SK-N-SH treated with all-trans-retinoic acid at 6 μM for 48 hours (cell line): Measurements from ENCODE around the gene SYNDIG1.

Experiments
- ARNTL ChIP-seq: fragments of 450-650 bp; formaldehyde crosslinking; IDR thresholded peaks from 2 replicates; pipeline ENCODE4 v1.5.0; 2020; ENCODE audit warnings: low read depth, mild to moderate bottlenecking, moderate library complexity, borderline replicate concordance
- GLIS3 ChIP-seq: fragments of 250-450 bp; sonication (Bioruptor Pico); IDR thresholded peaks from 2 replicates; pipeline ENCODE4 v1.5.0; 2020; ENCODE audit warnings: mild to moderate bottlenecking, moderate library complexity
- ISL1 ChIP-seq: fragments of 250-450 bp; sonication (Bioruptor Pico); IDR thresholded peaks from 2 replicates; pipeline ENCODE4 v2.1.2; 2022; ENCODE audit warnings: mild to moderate bottlenecking, moderate library complexity
- PPARA ChIP-seq: fragments of 250-450 bp; sonication (Bioruptor Pico); IDR thresholded peaks from 2 replicates; pipeline ENCODE4 v1.5.0; 2020; ENCODE audit warnings: mild to moderate bottlenecking, borderline replicate concordance
- TCF4 ChIP-seq: fragments of 250-450 bp; sonication (Bioruptor Pico); IDR thresholded peaks from 2 replicates; pipeline ENCODE4 v1.8.0; 2021; ENCODE audit warnings: mild to moderate bottlenecking, moderate library complexity, borderline replicate concordance
- TOX ChIP-seq: fragments of 250-450 bp; sonication (Bioruptor Pico); IDR thresholded peaks from 2 replicates; pipeline ENCODE4 v1.8.0; 2021; ENCODE audit warnings: mild to moderate bottlenecking, moderate library complexity, borderline replicate concordance
- ZFP30 ChIP-seq: fragments of 450-650 bp; formaldehyde crosslinking; IDR thresholded peaks from 2 replicates; pipeline ENCODE4 v1.5.0; 2022; ENCODE audit warnings: mild to moderate bottlenecking, moderate library complexity
- ZNF8 ChIP-seq: fragments of 450-650 bp; formaldehyde crosslinking; IDR thresholded peaks from 2 replicates; pipeline ENCODE4 v1.5.0; 2020; ENCODE audit warnings: mild to moderate bottlenecking, moderate library complexity
- TF ChIP-seq, protein P1 (sequence below): fragments of 250-450 bp; sonication (Bioruptor Pico); IDR thresholded peaks from 2 replicates; pipeline ENCODE4 v1.5.1; 2020; ENCODE audit warnings: low read depth, mild to moderate bottlenecking, moderate library complexity
- TF ChIP-seq, protein P2 (sequence below): fragments of 250-450 bp; sonication (Bioruptor Pico); IDR thresholded peaks from 2 replicates; pipeline ENCODE4 v1.8.0; 2020; ENCODE audit warnings: mild to moderate bottlenecking, moderate library complexity, borderline replicate concordance

DNA sequence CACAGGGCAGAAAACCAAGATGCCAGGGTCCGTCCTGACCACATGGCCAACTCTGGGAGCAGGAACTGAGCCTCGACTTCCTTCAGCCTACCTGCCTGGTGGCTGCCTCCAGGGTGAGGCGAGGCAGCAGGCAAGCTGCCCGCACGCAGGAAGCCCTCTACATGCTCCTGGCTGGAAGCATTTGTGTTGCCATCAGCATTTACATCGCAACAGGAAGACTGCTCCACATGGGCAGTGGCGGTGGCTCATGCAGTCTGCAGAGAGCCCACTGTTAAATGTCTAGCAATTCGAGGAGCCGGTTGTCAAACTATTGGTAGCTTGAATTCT, 233.8 kb downstream of the SYNDIG1 start:
- TF ChIP-seq TCF4 (CRISPR knock-in tag) (no peak), PPARA (CRISPR knock-in tag) (no peak), TOX (CRISPR knock-in tag) (no peak), ZFP30 (no peak), ARNTL (CRISPR knock-in tag) (no peak), GLIS3 (no peak), ZNF8 (CRISPR knock-in tag) (no peak), ISL1 (CRISPR knock-in tag) (no peak)
- TF ChIP-seq, protein P1, sequence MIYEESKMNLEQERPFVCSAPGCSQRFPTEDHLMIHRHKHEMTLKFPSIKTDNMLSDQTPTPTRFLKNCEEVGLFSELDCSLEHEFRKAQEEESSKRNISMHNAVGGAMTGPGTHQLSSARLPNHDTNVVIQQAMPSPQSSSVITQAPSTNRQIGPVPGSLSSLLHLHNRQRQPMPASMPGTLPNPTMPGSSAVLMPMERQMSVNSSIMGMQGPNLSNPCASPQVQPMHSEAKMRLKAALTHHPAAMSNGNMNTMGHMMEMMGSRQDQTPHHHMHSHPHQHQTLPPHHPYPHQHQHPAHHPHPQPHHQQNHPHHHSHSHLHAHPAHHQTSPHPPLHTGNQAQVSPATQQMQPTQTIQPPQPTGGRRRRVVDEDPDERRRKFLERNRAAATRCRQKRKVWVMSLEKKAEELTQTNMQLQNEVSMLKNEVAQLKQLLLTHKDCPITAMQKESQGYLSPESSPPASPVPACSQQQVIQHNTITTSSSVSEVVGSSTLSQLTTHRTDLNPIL (CRISPR knock-in tag): no peak
- TF ChIP-seq, protein P2, sequence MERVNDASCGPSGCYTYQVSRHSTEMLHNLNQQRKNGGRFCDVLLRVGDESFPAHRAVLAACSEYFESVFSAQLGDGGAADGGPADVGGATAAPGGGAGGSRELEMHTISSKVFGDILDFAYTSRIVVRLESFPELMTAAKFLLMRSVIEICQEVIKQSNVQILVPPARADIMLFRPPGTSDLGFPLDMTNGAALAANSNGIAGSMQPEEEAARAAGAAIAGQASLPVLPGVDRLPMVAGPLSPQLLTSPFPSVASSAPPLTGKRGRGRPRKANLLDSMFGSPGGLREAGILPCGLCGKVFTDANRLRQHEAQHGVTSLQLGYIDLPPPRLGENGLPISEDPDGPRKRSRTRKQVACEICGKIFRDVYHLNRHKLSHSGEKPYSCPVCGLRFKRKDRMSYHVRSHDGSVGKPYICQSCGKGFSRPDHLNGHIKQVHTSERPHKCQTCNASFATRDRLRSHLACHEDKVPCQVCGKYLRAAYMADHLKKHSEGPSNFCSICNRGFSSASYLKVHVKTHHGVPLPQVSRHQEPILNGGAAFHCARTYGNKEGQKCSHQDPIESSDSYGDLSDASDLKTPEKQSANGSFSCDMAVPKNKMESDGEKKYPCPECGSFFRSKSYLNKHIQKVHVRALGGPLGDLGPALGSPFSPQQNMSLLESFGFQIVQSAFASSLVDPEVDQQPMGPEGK (CRISPR knock-in tag): no peak
